Stimulated activated CD4-positive, alpha-beta T cell treated with anti-CD3 and anti-CD28 coated beads, Interleukin-4, amount 100 ng/mL, for 4 hours (primary cell): Measurements from ENCODE around the gene MAPKAP1.
"Not testable (repeated sequence)": the region's sequence is repeated elsewhere in the genome, so short reads cannot be mapped to it uniquely, and the experiment has no call there.

Source experiments
- DNase-seq, 2 experiments: peaks; one replicate each; pipeline ENCODE4 v3.0.0-alpha.2; 2020

The MAPKAP1 gene

DNA sequence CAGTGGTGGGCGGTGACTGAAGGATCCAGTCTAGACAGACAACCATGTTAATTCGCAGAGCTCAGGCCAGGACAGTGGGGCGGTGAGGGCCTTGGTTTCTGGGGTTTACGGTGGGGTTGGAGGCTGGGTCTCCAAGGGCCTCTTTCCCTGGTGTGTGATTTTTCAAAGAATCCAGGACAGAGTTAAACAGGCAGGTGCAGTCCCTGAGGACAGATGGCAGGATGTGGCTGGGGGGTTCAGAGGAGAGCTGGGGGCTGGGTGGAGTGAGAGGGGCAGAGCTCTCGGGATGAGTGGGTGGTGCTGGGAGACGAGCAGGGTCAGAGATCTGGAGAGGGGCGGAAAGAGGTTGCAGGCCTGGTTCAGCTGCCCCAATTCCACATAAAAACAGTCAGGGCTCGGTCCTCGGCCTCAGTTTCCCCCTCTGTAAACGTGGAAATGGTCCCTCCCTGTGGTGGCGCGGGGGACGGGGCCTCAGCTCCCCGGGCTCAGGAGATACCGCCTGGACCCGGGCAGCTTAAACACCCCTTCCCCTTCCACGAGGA is 299.5 kb downstream of the MAPKAP1 start:
- no peak for DNase-seq

- no peak for DNase-seq
Measured at GRCh38 chr9:125406810-125407087, 300.3 kb downstream of the MAPKAP1 start.

DNA sequence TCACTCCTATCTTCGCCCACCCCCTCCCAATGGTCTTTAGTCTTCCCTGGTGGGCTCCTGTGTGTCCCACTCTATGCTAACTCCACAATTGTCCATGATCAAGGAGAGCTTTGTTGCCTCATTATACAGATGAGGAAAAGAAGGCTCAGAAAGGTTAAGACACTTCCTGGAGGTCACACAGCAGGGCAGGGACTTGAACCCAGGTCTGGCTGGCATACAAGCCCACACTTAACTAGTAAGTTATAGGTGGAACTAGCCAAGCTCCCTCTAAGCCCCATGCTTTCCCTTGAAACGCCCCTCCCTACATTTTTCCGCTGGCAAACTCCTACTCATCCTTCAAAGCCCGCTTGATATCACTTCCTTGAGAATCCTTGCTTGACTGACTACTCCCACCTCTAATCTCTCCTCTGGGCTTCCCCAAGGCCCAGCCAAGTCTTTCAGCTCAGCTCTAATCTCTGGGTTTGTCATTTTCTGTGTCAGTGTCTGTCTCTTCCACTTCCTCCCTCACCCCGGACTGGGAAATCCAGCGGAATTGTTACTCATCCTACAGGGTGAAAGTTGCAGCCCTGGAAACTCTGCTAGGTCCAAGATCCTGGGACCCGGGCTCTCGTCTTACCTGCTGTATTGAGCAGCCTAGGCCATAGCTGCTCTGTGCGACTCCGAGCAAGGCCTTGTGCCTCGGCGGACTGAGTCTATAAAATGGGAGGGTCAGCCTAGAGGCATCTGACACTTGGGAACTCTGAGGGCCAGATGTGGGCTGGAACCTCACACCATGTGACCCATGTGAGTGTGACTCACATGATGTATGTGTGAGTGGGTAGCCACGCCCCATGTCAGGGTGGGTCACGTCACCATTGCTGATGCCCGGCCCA is 300.8 kb downstream of the MAPKAP1 start:
- no peak for DNase-seq

GRCh38 chr9:125404733-125405132 is 302.3 kb downstream of the MAPKAP1 start:
- DNase-seq: no peak

DNA sequence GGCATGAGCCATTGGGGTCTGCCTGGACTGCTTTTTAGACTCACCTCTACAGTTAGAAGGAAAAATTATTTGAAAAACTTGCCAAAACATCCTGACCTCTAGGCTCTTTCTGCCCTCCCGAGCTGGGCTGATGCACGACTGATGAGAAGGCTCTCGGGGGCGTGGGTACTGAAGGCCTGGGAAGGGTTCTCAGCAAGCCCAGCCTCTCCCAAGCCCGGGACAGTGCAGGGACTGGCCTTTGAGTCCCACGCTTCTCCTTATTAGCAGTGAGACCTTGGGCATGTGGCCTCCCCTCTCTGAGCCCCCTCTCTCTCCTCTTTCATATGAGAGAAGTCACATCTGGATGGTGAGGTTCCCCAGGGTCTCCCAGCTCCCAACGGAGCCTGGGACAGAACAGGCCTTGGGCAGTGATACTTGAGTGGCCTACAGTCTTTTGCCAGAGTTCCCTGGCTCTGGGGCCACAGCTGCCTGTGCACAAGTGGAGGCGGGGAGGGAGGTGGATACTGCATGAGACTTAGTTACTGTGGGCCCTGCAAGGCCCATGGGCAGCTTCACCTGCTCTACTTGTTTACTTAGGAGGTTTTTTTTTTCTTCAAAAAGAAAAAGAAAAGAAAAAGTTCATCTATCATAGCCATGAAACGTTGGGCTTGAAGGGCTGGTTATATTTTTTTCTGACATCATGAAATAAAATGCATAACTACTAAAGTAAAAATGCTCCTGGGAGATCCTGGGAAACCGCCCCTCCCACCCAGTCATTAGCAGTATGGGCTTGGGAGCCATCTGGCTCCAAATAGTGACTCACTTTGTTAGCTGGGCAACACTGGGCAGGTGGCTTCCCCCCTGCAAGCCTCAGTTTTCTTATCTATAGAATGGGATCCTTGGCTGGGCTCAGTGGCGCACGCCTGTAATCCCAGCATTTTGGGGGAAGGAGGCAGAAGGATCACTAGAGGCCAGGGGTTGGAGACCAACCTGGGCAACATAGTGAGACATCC is 306.0 kb downstream of the MAPKAP1 start:
- DNase-seq: no peak

- DNase-seq: not testable (repeated sequence)
Measured at GRCh38 chr9:125400232-125400631, 306.8 kb downstream of the MAPKAP1 start.

- no peak for DNase-seq
Measured at GRCh38 chr9:125399666-125400065, 307.3 kb downstream of the MAPKAP1 start.

DNA sequence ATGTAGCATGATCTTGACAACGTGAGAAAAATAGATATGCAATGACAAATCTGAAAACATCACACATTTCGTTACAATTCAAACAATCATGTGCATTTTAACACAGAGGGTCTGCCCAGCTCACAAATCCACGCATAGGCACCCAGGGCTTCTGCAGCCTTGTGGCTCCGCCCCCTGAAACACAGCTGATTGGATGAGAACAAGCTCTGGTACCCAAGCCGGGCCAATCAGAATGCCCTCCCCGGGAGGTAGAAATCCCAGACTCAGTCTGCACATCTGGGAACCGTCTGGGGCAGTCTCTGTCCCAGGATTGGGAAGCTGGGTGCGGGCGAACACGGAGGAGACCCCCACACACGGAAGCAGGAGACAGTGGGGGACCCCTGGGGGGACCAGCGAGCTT is 307.8 kb downstream of the MAPKAP1 start:
- no peak for DNase-seq

DNA sequence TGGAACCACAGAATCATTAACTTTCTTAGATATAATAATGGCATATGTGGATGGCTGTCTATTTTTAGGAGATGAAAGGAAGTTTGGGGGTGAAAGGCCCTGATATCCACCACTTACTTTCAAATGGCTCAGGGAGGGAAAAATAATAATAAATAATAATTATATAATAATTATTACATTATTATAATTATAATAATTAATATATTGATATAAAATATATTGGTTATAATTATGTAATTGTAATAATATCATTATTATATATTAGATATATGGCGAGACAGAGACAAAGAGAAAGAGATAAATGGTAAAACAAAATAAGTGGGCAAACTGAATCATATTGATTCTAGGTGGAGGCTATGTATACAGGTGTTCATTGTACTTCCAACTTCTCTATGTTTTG is 308.8 kb downstream of the MAPKAP1 start:
- DNase-seq: no peak

DNA sequence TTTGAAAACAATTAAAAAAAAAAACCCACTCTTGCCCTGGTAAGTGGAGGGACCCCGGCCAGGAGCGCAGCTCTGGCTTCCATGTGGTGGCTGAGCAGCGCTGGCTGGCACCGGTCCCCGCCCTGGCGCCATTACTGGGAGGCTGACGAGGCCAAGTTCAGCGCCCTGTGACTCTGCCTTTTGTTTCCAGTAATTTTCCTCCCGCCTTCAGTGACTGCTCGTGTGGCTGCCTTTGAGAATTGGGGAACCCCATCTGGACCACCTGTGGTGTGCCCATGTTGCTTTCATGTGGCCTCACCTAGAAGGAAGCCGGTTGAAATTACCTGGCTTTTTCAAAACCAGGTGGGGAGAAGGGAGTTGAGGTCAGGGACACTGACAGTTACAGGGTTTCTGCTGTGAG is 309.3 kb downstream of the MAPKAP1 start:
- no peak for DNase-seq

GRCh38 chr9:125396799-125397198 is 310.2 kb downstream of the MAPKAP1 start:
- DNase-seq: no peak

- no peak for DNase-seq
Measured at GRCh38 chr9:125393426-125393825, 313.6 kb downstream of the MAPKAP1 start.

DNA sequence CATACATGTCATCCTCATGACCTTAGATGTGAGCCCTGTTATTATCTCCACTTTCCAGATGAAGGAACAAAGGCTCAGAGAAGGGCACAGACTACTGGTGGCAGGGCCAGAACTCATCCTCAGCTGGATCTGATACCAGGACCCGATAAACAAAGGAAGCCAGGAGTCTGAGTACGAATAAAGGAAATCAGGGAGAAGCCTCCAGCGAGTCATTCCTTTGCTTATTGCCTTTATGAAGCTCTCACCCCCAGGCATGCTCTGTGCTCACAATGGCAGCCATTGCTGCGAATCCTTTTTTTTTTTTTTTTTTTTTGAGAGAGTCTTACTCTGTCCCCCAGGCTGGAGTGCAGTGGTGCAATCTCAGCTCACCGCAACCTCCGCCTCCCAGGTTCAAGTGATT is 315.3 kb downstream of the MAPKAP1 start:
- no peak for DNase-seq

DNA sequence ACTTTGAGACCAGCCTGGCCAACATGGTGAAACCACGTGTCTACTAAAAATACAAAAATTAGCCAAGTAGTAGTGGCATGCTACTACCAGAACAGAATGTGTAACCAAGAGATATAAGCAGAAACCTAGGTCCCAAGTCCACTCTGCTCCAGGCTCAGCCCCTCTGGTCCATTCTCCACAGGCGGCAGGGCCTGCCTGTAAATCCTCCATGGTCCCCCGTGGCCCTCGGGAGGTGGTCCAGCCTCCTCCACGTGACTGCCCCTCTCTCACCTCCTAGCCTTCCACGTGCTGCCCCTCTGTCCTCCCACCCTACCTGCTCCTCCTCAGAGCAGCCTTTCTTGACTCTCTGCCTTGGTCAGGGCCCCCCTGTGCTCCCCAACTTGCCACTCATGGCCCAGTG is 318.0 kb downstream of the MAPKAP1 start:
- DNase-seq: no peak

DNA sequence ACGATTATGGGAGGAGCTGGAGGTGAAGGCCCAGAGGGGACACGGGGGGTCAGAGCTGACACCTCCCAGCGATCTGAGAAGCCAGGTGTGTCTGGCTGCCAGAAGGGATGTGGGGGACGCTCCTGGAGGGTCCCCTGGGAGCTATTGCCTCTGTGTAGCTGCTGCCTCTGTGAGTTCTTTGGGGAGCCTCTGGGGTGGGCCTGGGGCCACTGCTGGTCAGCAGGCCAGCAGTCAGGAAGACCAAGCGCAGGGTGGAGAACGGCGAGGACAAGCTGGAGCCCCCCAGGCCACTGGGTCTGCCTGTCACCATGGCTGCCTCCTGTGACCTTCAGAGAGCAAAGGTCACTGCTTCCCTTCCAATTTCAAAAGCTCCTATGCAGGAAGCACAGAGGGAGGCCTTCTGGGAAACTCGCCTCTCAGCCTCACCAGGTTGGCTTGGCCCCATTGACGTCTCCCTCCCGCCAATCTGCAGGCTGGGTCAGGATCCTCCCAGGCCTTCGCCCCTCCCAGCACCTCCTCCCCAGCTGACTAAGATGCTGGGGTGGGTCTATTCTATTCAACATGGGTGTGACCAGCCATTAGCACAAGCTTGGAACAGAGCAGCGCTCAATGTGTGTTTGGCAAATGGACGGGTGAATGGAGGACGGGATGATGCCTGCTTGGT is 319.0 kb downstream of the MAPKAP1 start:
- no peak for DNase-seq
